ENCODE data around the gene TMEFF2.

DNA sequence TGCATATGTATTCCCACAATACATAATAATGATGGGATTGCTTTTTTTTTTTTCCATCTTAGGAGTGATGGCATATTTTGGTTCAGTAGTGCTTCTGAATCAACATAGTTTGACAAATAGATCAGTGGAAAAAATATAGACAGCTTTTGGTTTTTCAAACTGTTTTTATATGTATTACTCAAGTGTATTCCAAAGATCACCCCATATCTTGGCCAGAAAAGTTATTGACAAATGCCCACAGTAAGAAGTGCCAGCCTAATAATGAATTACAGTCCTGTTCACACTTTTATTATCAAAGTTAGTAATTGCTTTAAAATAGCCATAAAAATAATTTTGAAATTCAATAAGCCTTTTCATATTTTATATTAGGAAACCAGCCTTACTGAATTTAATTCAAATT is 95.0 kb downstream of the TMEFF2 start:
- TF ChIP-seq, protein P1, sequence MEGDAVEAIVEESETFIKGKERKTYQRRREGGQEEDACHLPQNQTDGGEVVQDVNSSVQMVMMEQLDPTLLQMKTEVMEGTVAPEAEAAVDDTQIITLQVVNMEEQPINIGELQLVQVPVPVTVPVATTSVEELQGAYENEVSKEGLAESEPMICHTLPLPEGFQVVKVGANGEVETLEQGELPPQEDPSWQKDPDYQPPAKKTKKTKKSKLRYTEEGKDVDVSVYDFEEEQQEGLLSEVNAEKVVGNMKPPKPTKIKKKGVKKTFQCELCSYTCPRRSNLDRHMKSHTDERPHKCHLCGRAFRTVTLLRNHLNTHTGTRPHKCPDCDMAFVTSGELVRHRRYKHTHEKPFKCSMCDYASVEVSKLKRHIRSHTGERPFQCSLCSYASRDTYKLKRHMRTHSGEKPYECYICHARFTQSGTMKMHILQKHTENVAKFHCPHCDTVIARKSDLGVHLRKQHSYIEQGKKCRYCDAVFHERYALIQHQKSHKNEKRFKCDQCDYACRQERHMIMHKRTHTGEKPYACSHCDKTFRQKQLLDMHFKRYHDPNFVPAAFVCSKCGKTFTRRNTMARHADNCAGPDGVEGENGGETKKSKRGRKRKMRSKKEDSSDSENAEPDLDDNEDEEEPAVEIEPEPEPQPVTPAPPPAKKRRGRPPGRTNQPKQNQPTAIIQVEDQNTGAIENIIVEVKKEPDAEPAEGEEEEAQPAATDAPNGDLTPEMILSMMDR (IDR thresholded peaks at IDR 0.05; ENCODE audit: insufficient read depth, low read length, poor library complexity, severe bottlenecking), result no peak
- no peak for TF ChIP-seq EZH2phosphoT487 (conservative IDR thresholded peaks at IDR 0.05; ENCODE audit: low read length)

Measured in SU-DHL-6 (cell line).